Esophagus squamous epithelium (tissue), 5 donors: ENCODE results near the gene EIF2AK3. TPM values are rescaled to one million over a fixed set of nuclear protein-coding genes. Genes with fewer than 3 reads are reported as not detected.

Source experiments
- DNase-seq: peaks from one replicate; lab custom pipeline; 2025; lab: John Stamatoyannopoulos, UW
- H3K27ac ChIP-seq, 4 donors: fragments of 200-600 bp; sonication (generic); one replicate each; pipeline ENCODE4 v1.5.1; 2016 to 2019; ENCODE audit warnings: mild to moderate bottlenecking in 1 of 4
- H3K27me3 ChIP-seq, 4 donors: fragments of 200-600 bp; sonication (generic); 1 replicate in 3 of 4; 2 replicates in 1 of 4; pipeline versions ENCODE4 v1.5.1 to v1.6.0; 2017 to 2021; ENCODE audit warnings: antibody characterized with exemption in 1 of 4
- H3K36me3 ChIP-seq, 3 donors: fragments of 200-600 bp; sonication (generic); one replicate each; pipeline ENCODE4 v1.5.1; 2016 to 2019
- H3K4me1 ChIP-seq, 3 donors: fragments of 200-600 bp; sonication (generic); one replicate each; pipeline ENCODE4 v1.5.1; 2017 to 2019
- H3K4me3 ChIP-seq, 4 donors: fragments of 200-600 bp; sonication (generic); 1 replicate in 3 of 4; 2 replicates in 1 of 4; pipeline ENCODE4 v1.5.1; 2016 to 2019; ENCODE audit warnings: mild to moderate bottlenecking in 2 of 4, moderate library complexity in 1 of 4
- H3K9me3 ChIP-seq, 3 donors: fragments of 200-600 bp; sonication (generic); one replicate each; pipeline ENCODE4 v1.5.1; 2016 to 2019
- CTCF ChIP-seq, 6 experiments: fragments of 450-650 bp in 4 of 6; fragments of 200-600 bp in 2 of 6; sonication (generic) in 2 of 6; IDR thresholded peaks; one replicate each; pipeline ENCODE4 v1.5.1; 2016 to 2019; ENCODE audit warnings: antibody characterized with exemption in 6 of 6, mild to moderate bottlenecking in 4 of 6, moderate library complexity in 4 of 6
- POLR2A ChIP-seq, 4 donors: fragments of 450-650 bp; IDR thresholded peaks; one replicate each; pipeline ENCODE4 v1.6.1; 2017; ENCODE audit warnings: antibody characterized with exemption in 4 of 4, mild to moderate bottlenecking in 4 of 4, moderate library complexity in 3 of 4
- WGBS, 2 donors: methylation state at CpG; one replicate each; pipeline ENCODE4 v1.1.5; 2018; 5-methylcytosine and 5-hydroxymethylcytosine counted together
- intact Hi-C: fragments of 100-400 bp; cut with DNase I; formaldehyde crosslinking; loops from one replicate; pipeline ENCODE4 v1.15.0; 2022
- total RNA-seq, 4 donors: library from RNA; depleted of rRNA; stranded (reverse); fragments of >200 nt; gene quantifications; one replicate each; pipeline ENCODE4 v1.1.0, GENCODE V29; 2016
- donor health status: DM: yes; HTN: yes; CAD: no.

EIF2AK3 gene
- total RNA-seq, 4 donors from 2014 or later = 12.2 to 16.9 (median 16.7) TPM

GRCh38 chr2:88668862-88669261, 41.6 kb upstream of the EIF2AK3 start:
- Histone ChIP-seq H3K27me3 (no peaks in the 10 kb centered on the region), H3K4me1 (peaks cover 0 to 5% (median 0%) of the 10 kb centered on the region in 3 donors), H3K4me3 (no peak overlapping the region), H3K27ac (no peak overlapping the region), H3K9me3 (no peaks in the 10 kb centered on the region), H3K36me3 (no peaks in the 10 kb centered on the region)
- intact Hi-C loops = loop anchor here (5.0 kb wide), 1 partner anchor 77 kb away; no protein-coding TSS in a partner anchor
- TF ChIP-seq POLR2A (IDR thresholded peaks at IDR 0.05) (no peak), CTCF (IDR thresholded peaks at IDR 0.05) (no peak)
- WGBS, 2 donors = 70 to 100% methylated on average over 1 to 2 of the region's 2 CpGs
- no peak for DNase-seq

GRCh38 chr2:88667219-88667618, 40.0 kb upstream of the EIF2AK3 start:
- intact Hi-C loops = loop anchor here (5.0 kb wide), 1 partner anchor 75 kb away; no protein-coding TSS in a partner anchor
- Histone ChIP-seq H3K36me3 (no peaks in the 10 kb centered on the region), H3K27ac (no peak overlapping the region), H3K4me1 (peaks cover 0 to 5% (median 0%) of the 10 kb centered on the region in 3 donors), H3K9me3 (no peaks in the 10 kb centered on the region), H3K4me3 (no peak overlapping the region), H3K27me3 (no peaks in the 10 kb centered on the region)
- 81 to 90% methylated on average over 2 of the region's 2 CpGs for WGBS, 2 donors
- DNase-seq = no peak
- TF ChIP-seq CTCF (IDR thresholded peaks at IDR 0.05) (no peak), POLR2A (IDR thresholded peaks at IDR 0.05) (no peak)

- Histone ChIP-seq H3K36me3 (no peaks in the 10 kb centered on the region), H3K27ac (no peak overlapping the region), H3K4me3 (no peak overlapping the region), H3K4me1 (peaks cover 0 to 5% (median 0%) of the 10 kb centered on the region in 3 donors), H3K27me3 (no peaks in the 10 kb centered on the region), H3K9me3 (no peaks in the 10 kb centered on the region)
- intact Hi-C loops = loop anchor here (5.0 kb wide), 1 partner anchor 74 kb away; no protein-coding TSS in a partner anchor
- no peak for DNase-seq
- 68 to 88% methylated on average over 3 to 4 of the region's 4 CpGs for WGBS, 2 donors
- TF ChIP-seq POLR2A (IDR thresholded peaks at IDR 0.05) (no peak), CTCF (IDR thresholded peaks at IDR 0.05) (no peak)
Observed at GRCh38 chr2:88666576-88666975, 39.3 kb upstream of the EIF2AK3 start.

- TF ChIP-seq CTCF (IDR thresholded peaks at IDR 0.05) (no peak), POLR2A (IDR thresholded peaks at IDR 0.05) (no peak)
- H3K27ac ChIP-seq = no peak overlapping the region
- intact Hi-C loops = no loop called here
Observed at GRCh38 chr2:88660622-88661021, 33.4 kb upstream of the EIF2AK3 start.

GRCh38 chr2:88659538-88659915, 32.3 kb upstream of the EIF2AK3 start:
- H3K36me3 ChIP-seq = no peaks in the 10 kb centered on the region
- peaks cover 0 to 20% (median 10%) of the 10 kb centered on the region in 3 donors for H3K4me1 ChIP-seq
- WGBS, 2 donors = 33 to 34% methylated on average over 3 to 4 of the region's 4 CpGs
- intact Hi-C loops = no loop called here
- TF ChIP-seq POLR2A (IDR thresholded peaks at IDR 0.05) = no peak
- no peak for TF ChIP-seq CTCF (IDR thresholded peaks at IDR 0.05)
- H3K27me3 ChIP-seq = no peaks in the 10 kb centered on the region
- no peaks in the 10 kb centered on the region for H3K9me3 ChIP-seq
- DNase-seq = no peak
- peak overlapping the region in 1 of 4 donors; percentile 30 for H3K4me3 ChIP-seq
- H3K27ac ChIP-seq = peak overlapping the region; percentile 2 to 73 (median 60)

More at GRCh38 chr2:88660622-88661021, 33.4 kb upstream of the EIF2AK3 start:
- 91 to 100% methylated on average over 1 of the region's 1 CpG for WGBS, 2 donors
- H3K36me3 ChIP-seq = no peaks in the 10 kb centered on the region
- no peaks in the 10 kb centered on the region for H3K9me3 ChIP-seq
- peaks cover 0 to 20% (median 10%) of the 10 kb centered on the region in 3 donors for H3K4me1 ChIP-seq
- H3K27me3 ChIP-seq = no peaks in the 10 kb centered on the region
- no peak for DNase-seq
- no peak overlapping the region for H3K4me3 ChIP-seq
